ENCODE measurements around the gene PARK7. TPM values are rescaled to one million over a fixed set of nuclear protein-coding genes. Genes with fewer than 3 reads are reported as not detected.

The PARK7 gene
- total RNA-seq, 4 donors from 2014 or later = 161 to 216 (median 191) TPM

- no peaks in the 10 kb centered on the region for H3K27me3 ChIP-seq
- H3K4me1 ChIP-seq = peaks cover 0 to 31% (median 8%) of the 10 kb centered on the region in 4 donors
- no peak for TF ChIP-seq EP300 (IDR thresholded peaks at IDR 0.05)
- TF ChIP-seq CTCF (IDR thresholded peaks at IDR 0.05) = no peak
- no peak for TF ChIP-seq POLR2A (IDR thresholded peaks at IDR 0.05)
- WGBS, 2 donors = 84 to 87% methylated on average over 6 of the region's 6 CpGs
- H3K4me3 ChIP-seq = no peak overlapping the region
- peaks cover 0 to 4% (median 0%) of the 10 kb centered on the region in 3 donors for H3K36me3 ChIP-seq
- no peak for DNase-seq (ENCODE audit: low spot score in 2 of 2)
- no peaks in the 10 kb centered on the region for H3K9me3 ChIP-seq
- H3K27ac ChIP-seq = peak overlapping the region in 2 of 4 donors; percentile 80 to 82
Observed at GRCh38 chr1:8003438-8004112, 42.1 kb downstream of the PARK7 start.

GRCh38 chr1:8004113-8004802 lies 42.7 kb downstream of the PARK7 start:
- no peaks in the 10 kb centered on the region for H3K9me3 ChIP-seq
- peak in 1 of 2 donors; percentile 44 for DNase-seq (ENCODE audit: low spot score in 2 of 2)
- TF ChIP-seq EP300 (IDR thresholded peaks at IDR 0.05) = peak in 1 of 2 donors; percentile 7
- TF ChIP-seq CTCF (IDR thresholded peaks at IDR 0.05) = no peak
- H3K36me3 ChIP-seq = peaks cover 0 to 7% (median 0%) of the 10 kb centered on the region in 3 donors
- H3K27ac ChIP-seq = peak overlapping the region in 2 of 4 donors; percentile 80 to 82
- 68 to 75% methylated on average over 18 of the region's 18 CpGs for WGBS, 2 donors
- H3K4me3 ChIP-seq = no peak overlapping the region
- peaks cover 0 to 31% (median 8%) of the 10 kb centered on the region in 4 donors for H3K4me1 ChIP-seq
- no peaks in the 10 kb centered on the region for H3K27me3 ChIP-seq

GRCh38 chr1:8004803-8005573 lies 43.5 kb downstream of the PARK7 start:
- peaks cover 0 to 31% (median 8%) of the 10 kb centered on the region in 4 donors for H3K4me1 ChIP-seq
- TF ChIP-seq POLR2A (IDR thresholded peaks at IDR 0.05) (no peak), CTCF (IDR thresholded peaks at IDR 0.05) (no peak), EP300 (IDR thresholded peaks at IDR 0.05) (peak; percentile 70 to 97)

GRCh38 chr1:8006037-8006963 lies 44.8 kb downstream of the PARK7 start:
- no peak overlapping the region for H3K4me3 ChIP-seq
- peak overlapping the region in 2 of 4 donors; percentile 80 to 82 for H3K27ac ChIP-seq
- no peaks in the 10 kb centered on the region for H3K9me3 ChIP-seq
- WGBS, 2 donors = 94 to 95% methylated on average over 12 of the region's 12 CpGs
- TF ChIP-seq EP300 (IDR thresholded peaks at IDR 0.05) = no peak
- TF ChIP-seq CTCF (IDR thresholded peaks at IDR 0.05) = no peak
- no peak for TF ChIP-seq POLR2A (IDR thresholded peaks at IDR 0.05)
- H3K36me3 ChIP-seq = peaks cover 0 to 27% (median 0%) of the 10 kb centered on the region in 3 donors
- H3K27me3 ChIP-seq = no peaks in the 10 kb centered on the region
- no peak for DNase-seq (ENCODE audit: low spot score in 2 of 2)
- H3K4me1 ChIP-seq = peaks cover 0 to 31% (median 8%) of the 10 kb centered on the region in 4 donors

More at GRCh38 chr1:8004803-8005573, 43.5 kb downstream of the PARK7 start:
- H3K36me3 ChIP-seq = peaks cover 0 to 14% (median 0%) of the 10 kb centered on the region in 3 donors
- no peak overlapping the region for H3K4me3 ChIP-seq
- no peaks in the 10 kb centered on the region for H3K27me3 ChIP-seq
- peak; percentile 90 to 94 for DNase-seq (ENCODE audit: low spot score in 2 of 2)
- WGBS, 2 donors = 35 to 40% methylated on average over 17 of the region's 17 CpGs
- H3K9me3 ChIP-seq = no peaks in the 10 kb centered on the region
- H3K27ac ChIP-seq = peak overlapping the region; percentile 28 to 82 (median 69)
